GM23338 (cell line): ENCODE data around the gene DDRGK1. TPM values are rescaled to one million over a fixed set of nuclear protein-coding genes. Genes with fewer than 3 reads are reported as not detected.
A peak's percentile ranks its signal among the peaks of the same experiment; 100 is the strongest.

Experiments used
- ATAC-seq: fragments of 200-7000 bp; cut with Tn5 transposase; 3 replicates; pipeline ENCODE4 v1.9.1; 2020
- DNase-seq: peaks from one replicate; pipeline ENCODE4 v3.0.0-alpha.2; 2015; ENCODE audit warnings: low spot score
- H2AFZ ChIP-seq: fragments of 200-600 bp; sonication (generic); 2 replicates; pipeline ENCODE4 v1.8.0; 2016; ENCODE audit warnings: antibody characterized with exemption, mild to moderate bottlenecking, moderate library complexity
- H3F3A ChIP-seq: fragments of 200-600 bp; sonication (generic); replicated peaks from 2 replicates; pipeline ENCODE4 v1.8.0; 2017; ENCODE audit warnings: antibody characterized with exemption, mixed run types, low read depth
- H3K27ac ChIP-seq: fragments of 200-600 bp; sonication (generic); 2 replicates; pipeline ENCODE4 v1.6.1; 2016; ENCODE audit warnings: low read depth
- H3K27me3 ChIP-seq: fragments of 200-600 bp; sonication (generic); 2 replicates; pipeline ENCODE4 v1.8.0; 2016; ENCODE audit warnings: mild to moderate bottlenecking, mixed run types, moderate library complexity; ENCODE audit not compliant: insufficient read depth
- H3K36me3 ChIP-seq: fragments of 200-600 bp; sonication (generic); 2 replicates; pipeline ENCODE4 v1.8.0; 2016; ENCODE audit warnings: mild to moderate bottlenecking; ENCODE audit not compliant: insufficient read depth
- H3K4me1 ChIP-seq: fragments of 200-600 bp; sonication (generic); 2 replicates; pipeline ENCODE4 v1.8.0; 2016; ENCODE audit warnings: mild to moderate bottlenecking, moderate library complexity; ENCODE audit not compliant: insufficient read depth
- H3K4me2 ChIP-seq: fragments of 200-600 bp; sonication (generic); 2 replicates; pipeline ENCODE4 v1.7.1; 2017; ENCODE audit warnings: mixed run types
- H3K4me3 ChIP-seq: fragments of 200-600 bp; sonication (generic); 2 replicates; pipeline ENCODE4 v1.6.1; 2016; ENCODE audit warnings: mixed run types
- H3K79me2 ChIP-seq: fragments of 200-600 bp; sonication (generic); replicated peaks from 2 replicates; pipeline ENCODE4 v1.8.0; 2017; ENCODE audit warnings: mild to moderate bottlenecking; ENCODE audit not compliant: insufficient read depth
- H3K9me2 ChIP-seq: fragments of 200-600 bp; sonication (generic); 2 replicates; pipeline ENCODE4 v1.8.0; 2017; ENCODE audit not compliant: insufficient read depth
- H4K20me1 ChIP-seq: fragments of 200-600 bp; sonication (generic); replicated peaks from 2 replicates; pipeline ENCODE4 v1.8.0; 2017; ENCODE audit warnings: mild to moderate bottlenecking; ENCODE audit not compliant: insufficient read depth
- H3K27ac Mint-ChIP-seq: 2 replicates; pipeline ENCODE4 v1.8.0; 2020; ENCODE audit warnings: inconsistent platforms, mild to moderate bottlenecking, moderate library complexity, mixed read lengths
- H3K27me3 Mint-ChIP-seq: 3 replicates; pipeline ENCODE4 v1.8.0; 2022; ENCODE audit warnings: low read depth, mild to moderate bottlenecking, moderate library complexity, mixed read lengths, inconsistent platforms; ENCODE audit not compliant: insufficient read depth, poor library complexity
- H3K36me3 Mint-ChIP-seq: 3 replicates; pipeline ENCODE4 v1.8.0; 2021; ENCODE audit warnings: low read depth, mild to moderate bottlenecking, inconsistent platforms, moderate library complexity, mixed read lengths
- H3K4me1 Mint-ChIP-seq: 3 replicates; pipeline ENCODE4 v1.8.0; 2020; ENCODE audit warnings: mild to moderate bottlenecking, inconsistent platforms, mixed read lengths
- H3K4me3 Mint-ChIP-seq: 3 replicates; pipeline ENCODE4 v1.8.0; 2021; ENCODE audit warnings: moderate library complexity, mild to moderate bottlenecking, inconsistent platforms, mixed read lengths
- H3K9me3 Mint-ChIP-seq: 3 replicates; pipeline ENCODE4 v1.8.0; 2020; ENCODE audit warnings: moderate library complexity, mild to moderate bottlenecking, inconsistent platforms, mixed read lengths
- CREB1 ChIP-seq: fragments of 250-450 bp; sonication (Bioruptor Pico); IDR thresholded peaks from 2 replicates; pipeline ENCODE4 v1.5.0; 2020; ENCODE audit warnings: low read depth, mild to moderate bottlenecking, moderate library complexity
- POLR2AphosphoS5 ChIP-seq: IDR thresholded peaks from 2 replicates; pipeline ENCODE4 v1.6.1; 2016; ENCODE audit warnings: antibody characterized with exemption, low read depth
- ZNF331 ChIP-seq: fragments of 250-450 bp; sonication (Bioruptor Pico); IDR thresholded peaks from 2 replicates; pipeline ENCODE4 v1.5.0; 2020; ENCODE audit warnings: low read depth, mild to moderate bottlenecking, moderate library complexity
- polyA plus RNA-seq: library from polyadenylated mRNA; unstranded; fragments of >200 nt; fragmentation: Nextera tagmentation; extraction: Ambion mirVana; gene quantifications from 2 replicates; pipeline ENCODE4 v1.2.1, GENCODE V29; 2016
- total RNA-seq: library from RNA; depleted of rRNA; stranded (reverse); fragments of >200 nt; shearing (Covaris generic); gene quantifications from 2 replicates; pipeline ENCODE4 v1.2.3, GENCODE V29; 2014
- TF ChIP-seq, protein P1 (sequence below), 2 experiments: fragments of 200-600 bp in 1 of 2; sonication (generic) in 1 of 2; conservative IDR thresholded peaks; 2 replicates each; pipeline versions ENCODE4 v1.5.1 to v1.6.1; 2016 to 2017; ENCODE audit warnings: antibody characterized with exemption in 2 of 2, low read depth in 2 of 2, mild to moderate bottlenecking in 2 of 2, moderate library complexity in 1 of 2
- TF ChIP-seq, protein P2 (sequence below): fragments of 250-450 bp; sonication (Bioruptor Pico); IDR thresholded peaks from 2 replicates; pipeline ENCODE4 v1.5.0; 2020; ENCODE audit warnings: mild to moderate bottlenecking, moderate library complexity

DDRGK1 gene
- total and polyA plus RNA-seq, 2 experiments from 2014 or later: 44.0 to 45.5 TPM

DNA sequence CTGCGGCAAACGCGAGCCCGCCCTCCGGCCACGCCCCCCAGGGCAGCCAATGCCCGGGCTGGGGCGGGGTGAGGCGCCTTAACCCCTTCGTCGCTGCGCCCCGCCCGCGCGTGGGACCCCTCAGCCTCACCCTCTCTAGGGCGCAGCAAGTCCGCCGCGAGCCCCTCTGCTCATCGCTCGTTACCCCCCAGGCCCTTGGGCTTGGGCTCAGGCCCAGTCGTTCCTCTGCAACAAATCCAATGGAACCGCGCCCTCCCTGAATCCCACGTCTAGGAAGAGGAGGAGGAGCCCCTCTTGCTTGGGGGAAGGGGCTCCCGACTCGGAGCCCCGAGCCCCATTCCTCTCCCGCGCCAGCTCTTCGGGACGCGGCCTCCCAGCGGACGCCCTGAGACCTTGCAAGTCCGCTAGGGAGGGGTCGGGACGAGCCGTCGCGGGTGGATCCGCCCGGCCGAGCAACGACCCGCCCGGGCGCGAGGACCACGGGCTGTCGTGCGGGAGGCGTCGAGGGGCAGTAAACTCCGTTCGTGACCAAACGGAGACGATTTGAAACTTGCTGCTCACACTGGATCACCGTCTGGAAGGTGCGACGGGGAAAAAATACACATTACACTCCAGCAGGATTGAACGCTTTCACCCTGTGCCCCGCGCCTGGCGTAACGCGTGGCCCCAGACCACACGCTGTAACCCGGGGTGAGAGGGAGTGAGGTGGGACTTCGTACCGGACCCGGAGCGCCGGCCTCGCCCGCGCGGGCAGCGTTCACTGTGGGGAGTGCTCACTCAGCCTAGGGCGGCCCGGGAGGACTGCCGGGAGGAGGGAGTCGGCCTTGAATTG, 30.7 kb downstream of the DDRGK1 start:
- peak; percentile 68 for ATAC-seq
- Mint-ChIP-seq H3K27me3 (peaks cover 14% of the 10 kb centered on the region), H3K9me3 (no peaks in the 10 kb centered on the region; the same call in 2 of the 3 replicates), H3K27ac (peak overlapping the region; percentile 97), H3K36me3 (peaks cover 7% of the 10 kb centered on the region; the same call in 1 of the 3 replicates), H3K4me1 (peaks cover 40% of the 10 kb centered on the region), H3K4me3 (peak overlapping the region; percentile 85)
- Histone ChIP-seq H3F3A (0 out of 2 replicates have a peak, but pooled peaks cover 11% of the 10 kb centered on the region), H3K9me2 (no peaks in the 10 kb centered on the region), H3K4me3 (peak overlapping the region; percentile 73), H2AFZ (peak overlapping the region; percentile 95), H3K36me3 (no peaks in the 10 kb centered on the region), H3K27ac (peak overlapping the region; percentile 74), H4K20me1 (no peaks in the 10 kb centered on the region; the same call in 1 of the 2 replicates), H3K4me2 (peak overlapping the region; percentile 85), H3K79me2 (peaks cover 15% of the 10 kb centered on the region), H3K4me1 (peaks cover 22% of the 10 kb centered on the region), H3K27me3 (no peaks in the 10 kb centered on the region)
- peak; percentile 95 for DNase-seq
- TF ChIP-seq CREB1 (CRISPR knock-in tag): 0 out of 2 replicates have a peak, but pooled peaks have one; percentile 7
- TF ChIP-seq, protein P1, sequence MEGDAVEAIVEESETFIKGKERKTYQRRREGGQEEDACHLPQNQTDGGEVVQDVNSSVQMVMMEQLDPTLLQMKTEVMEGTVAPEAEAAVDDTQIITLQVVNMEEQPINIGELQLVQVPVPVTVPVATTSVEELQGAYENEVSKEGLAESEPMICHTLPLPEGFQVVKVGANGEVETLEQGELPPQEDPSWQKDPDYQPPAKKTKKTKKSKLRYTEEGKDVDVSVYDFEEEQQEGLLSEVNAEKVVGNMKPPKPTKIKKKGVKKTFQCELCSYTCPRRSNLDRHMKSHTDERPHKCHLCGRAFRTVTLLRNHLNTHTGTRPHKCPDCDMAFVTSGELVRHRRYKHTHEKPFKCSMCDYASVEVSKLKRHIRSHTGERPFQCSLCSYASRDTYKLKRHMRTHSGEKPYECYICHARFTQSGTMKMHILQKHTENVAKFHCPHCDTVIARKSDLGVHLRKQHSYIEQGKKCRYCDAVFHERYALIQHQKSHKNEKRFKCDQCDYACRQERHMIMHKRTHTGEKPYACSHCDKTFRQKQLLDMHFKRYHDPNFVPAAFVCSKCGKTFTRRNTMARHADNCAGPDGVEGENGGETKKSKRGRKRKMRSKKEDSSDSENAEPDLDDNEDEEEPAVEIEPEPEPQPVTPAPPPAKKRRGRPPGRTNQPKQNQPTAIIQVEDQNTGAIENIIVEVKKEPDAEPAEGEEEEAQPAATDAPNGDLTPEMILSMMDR (conservative IDR thresholded peaks at IDR 0.05; ENCODE audit: low read depth in 2 of 2): peak in 1 of 2 experiments; percentile 22; a peak in 1 of 4 replicates
- TF ChIP-seq, protein P2, sequence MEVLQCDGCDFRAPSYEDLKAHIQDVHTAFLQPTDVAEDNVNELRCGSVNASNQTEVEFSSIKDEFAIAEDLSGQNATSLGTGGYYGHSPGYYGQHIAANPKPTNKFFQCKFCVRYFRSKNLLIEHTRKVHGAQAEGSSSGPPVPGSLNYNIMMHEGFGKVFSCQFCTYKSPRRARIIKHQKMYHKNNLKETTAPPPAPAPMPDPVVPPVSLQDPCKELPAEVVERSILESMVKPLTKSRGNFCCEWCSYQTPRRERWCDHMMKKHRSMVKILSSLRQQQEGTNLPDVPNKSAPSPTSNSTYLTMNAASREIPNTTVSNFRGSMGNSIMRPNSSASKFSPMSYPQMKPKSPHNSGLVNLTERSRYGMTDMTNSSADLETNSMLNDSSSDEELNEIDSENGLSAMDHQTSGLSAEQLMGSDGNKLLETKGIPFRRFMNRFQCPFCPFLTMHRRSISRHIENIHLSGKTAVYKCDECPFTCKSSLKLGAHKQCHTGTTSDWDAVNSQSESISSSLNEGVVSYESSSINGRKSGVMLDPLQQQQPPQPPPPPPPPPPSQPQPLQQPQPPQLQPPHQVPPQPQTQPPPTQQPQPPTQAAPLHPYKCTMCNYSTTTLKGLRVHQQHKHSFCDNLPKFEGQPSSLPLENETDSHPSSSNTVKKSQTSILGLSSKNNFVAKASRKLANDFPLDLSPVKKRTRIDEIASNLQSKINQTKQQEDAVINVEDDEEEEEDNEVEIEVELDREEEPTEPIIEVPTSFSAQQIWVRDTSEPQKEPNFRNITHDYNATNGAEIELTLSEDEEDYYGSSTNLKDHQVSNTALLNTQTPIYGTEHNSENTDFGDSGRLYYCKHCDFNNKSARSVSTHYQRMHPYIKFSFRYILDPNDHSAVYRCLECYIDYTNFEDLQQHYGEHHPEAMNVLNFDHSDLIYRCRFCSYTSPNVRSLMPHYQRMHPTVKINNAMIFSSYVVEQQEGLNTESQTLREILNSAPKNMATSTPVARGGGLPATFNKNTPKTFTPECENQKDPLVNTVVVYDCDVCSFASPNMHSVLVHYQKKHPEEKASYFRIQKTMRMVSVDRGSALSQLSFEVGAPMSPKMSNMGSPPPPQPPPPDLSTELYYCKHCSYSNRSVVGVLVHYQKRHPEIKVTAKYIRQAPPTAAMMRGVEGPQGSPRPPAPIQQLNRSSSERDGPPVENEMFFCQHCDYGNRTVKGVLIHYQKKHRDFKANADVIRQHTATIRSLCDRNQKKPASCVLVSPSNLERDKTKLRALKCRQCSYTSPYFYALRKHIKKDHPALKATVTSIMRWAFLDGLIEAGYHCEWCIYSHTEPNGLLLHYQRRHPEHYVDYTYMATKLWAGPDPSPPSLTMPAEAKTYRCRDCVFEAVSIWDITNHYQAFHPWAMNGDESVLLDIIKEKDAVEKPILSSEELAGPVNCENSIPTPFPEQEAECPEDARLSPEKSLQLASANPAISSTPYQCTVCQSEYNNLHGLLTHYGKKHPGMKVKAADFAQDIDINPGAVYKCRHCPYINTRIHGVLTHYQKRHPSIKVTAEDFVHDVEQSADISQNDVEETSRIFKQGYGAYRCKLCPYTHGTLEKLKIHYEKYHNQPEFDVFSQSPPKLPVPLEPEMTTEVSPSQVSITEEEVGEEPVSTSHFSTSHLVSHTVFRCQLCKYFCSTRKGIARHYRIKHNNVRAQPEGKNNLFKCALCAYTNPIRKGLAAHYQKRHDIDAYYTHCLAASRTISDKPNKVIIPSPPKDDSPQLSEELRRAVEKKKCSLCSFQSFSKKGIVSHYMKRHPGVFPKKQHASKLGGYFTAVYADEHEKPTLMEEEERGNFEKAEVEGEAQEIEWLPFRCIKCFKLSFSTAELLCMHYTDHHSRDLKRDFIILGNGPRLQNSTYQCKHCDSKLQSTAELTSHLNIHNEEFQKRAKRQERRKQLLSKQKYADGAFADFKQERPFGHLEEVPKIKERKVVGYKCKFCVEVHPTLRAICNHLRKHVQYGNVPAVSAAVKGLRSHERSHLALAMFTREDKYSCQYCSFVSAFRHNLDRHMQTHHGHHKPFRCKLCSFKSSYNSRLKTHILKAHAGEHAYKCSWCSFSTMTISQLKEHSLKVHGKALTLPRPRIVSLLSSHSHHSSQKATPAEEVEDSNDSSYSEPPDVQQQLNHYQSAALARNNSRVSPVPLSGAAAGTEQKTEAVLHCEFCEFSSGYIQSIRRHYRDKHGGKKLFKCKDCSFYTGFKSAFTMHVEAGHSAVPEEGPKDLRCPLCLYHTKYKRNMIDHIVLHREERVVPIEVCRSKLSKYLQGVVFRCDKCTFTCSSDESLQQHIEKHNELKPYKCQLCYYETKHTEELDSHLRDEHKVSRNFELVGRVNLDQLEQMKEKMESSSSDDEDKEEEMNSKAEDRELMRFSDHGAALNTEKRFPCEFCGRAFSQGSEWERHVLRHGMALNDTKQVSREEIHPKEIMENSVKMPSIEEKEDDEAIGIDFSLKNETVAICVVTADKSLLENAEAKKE (CRISPR knock-in tag): no peak
- peak; percentile 77 for TF ChIP-seq POLR2AphosphoS5
- no peak for TF ChIP-seq ZNF331
